PC-9 (cell line): ENCODE results near the gene ARHGAP28. TPM values are rescaled to one million over a fixed set of nuclear protein-coding genes. Genes with fewer than 3 reads are reported as not detected.

Experiments
- BruUV-seq: library from RNA; stranded (reverse); fragments of 400-500 nt; replicated peaks from 2 replicates; lab custom pipeline; 2021; lab: Mats Ljungman, UMichigan
- CTCF ChIA-PET: fragments of 300-600 bp; sonication (Branson Sonifier 250); formaldehyde crosslinking; loops from one replicate; lab custom pipeline; 2022; ENCODE audit warnings: antibody characterized with exemption; lab: Charles Lee
- POLR2A ChIA-PET: fragments of 300-600 bp; sonication (Branson Sonifier 250); formaldehyde crosslinking; loops from one replicate; lab custom pipeline; 2022; ENCODE audit warnings: antibody characterized with exemption; ENCODE audit not compliant: unreplicated experiment; lab: Charles Lee
- DNase-seq, 2 experiments: peaks; one replicate each; pipeline versions ENCODE4 v3.0.0 to v3.0.0-alpha.2; 2015 to 2022; ENCODE audit warnings: mixed read lengths in 1 of 2
- H2AFZ ChIP-seq: fragments of 200-600 bp; sonication (generic); 2 replicates; pipeline ENCODE4 v1.8.1; 2017; ENCODE audit warnings: antibody characterized with exemption
- H3F3A ChIP-seq: fragments of 200-600 bp; sonication (generic); 2 replicates; pipeline ENCODE4 v1.8.1; 2017; ENCODE audit warnings: antibody characterized with exemption, mild to moderate bottlenecking, low read depth; ENCODE audit not compliant: insufficient read depth
- H3K27ac ChIP-seq: fragments of 200-600 bp; sonication (generic); 2 replicates; pipeline ENCODE4 v1.6.1; 2016; ENCODE audit warnings: mixed run types
- H3K27me3 ChIP-seq: fragments of 200-600 bp; sonication (generic); 2 replicates; pipeline ENCODE4 v1.6.1; 2016; ENCODE audit warnings: low read depth, mixed run types; ENCODE audit not compliant: insufficient read depth
- H3K36me3 ChIP-seq: fragments of 200-600 bp; sonication (generic); 2 replicates; pipeline ENCODE4 v1.6.1; 2016; ENCODE audit warnings: low read depth, mixed run types
- H3K4me1 ChIP-seq: fragments of 200-600 bp; sonication (generic); replicated peaks from 2 replicates; pipeline ENCODE4 v1.6.1; 2016; ENCODE audit warnings: mixed run types; ENCODE audit not compliant: insufficient read depth
- H3K4me2 ChIP-seq: fragments of 200-600 bp; sonication (generic); 2 replicates; pipeline ENCODE4 v1.6.1; 2017; ENCODE audit warnings: mixed run types
- H3K4me3 ChIP-seq: fragments of 200-600 bp; sonication (generic); 2 replicates; pipeline ENCODE4 v1.6.1; 2016; ENCODE audit warnings: mixed run types
- H3K79me2 ChIP-seq: fragments of 200-600 bp; sonication (generic); 2 replicates; pipeline ENCODE4 v1.6.1; 2017; ENCODE audit warnings: low read depth, mixed run types
- H3K9me2 ChIP-seq: fragments of 200-600 bp; sonication (generic); 2 replicates; pipeline ENCODE4 v1.8.1; 2017; ENCODE audit warnings: mild to moderate bottlenecking; ENCODE audit not compliant: insufficient read depth
- H3K9me3 ChIP-seq: fragments of 200-600 bp; sonication (generic); 2 replicates; pipeline ENCODE4 v1.8.1; 2016; ENCODE audit warnings: low read depth; ENCODE audit not compliant: insufficient read depth
- H4K20me1 ChIP-seq: fragments of 200-600 bp; sonication (generic); 2 replicates; pipeline ENCODE4 v1.8.1; 2017; ENCODE audit not compliant: insufficient read depth
- CTCF ChIP-seq: fragments of 200-600 bp; sonication (generic); conservative IDR thresholded peaks from 2 replicates; pipeline ENCODE4 v1.6.1; 2017; ENCODE audit warnings: mixed run types, antibody characterized with exemption, mild to moderate bottlenecking, moderate library complexity
- EZH2 ChIP-seq: fragments of 200-600 bp; sonication (generic); IDR thresholded peaks from 2 replicates; pipeline ENCODE4 v1.8.0; 2017; ENCODE audit warnings: antibody characterized with exemption, low read depth
- intact Hi-C: fragments of 100-400 bp; cut with micrococcal nuclease; formaldehyde crosslinking; loops from one replicate; pipeline ENCODE4 v1.10.0; 2022; ENCODE audit not compliant: unreplicated experiment
- total RNA-seq: library from RNA; stranded (reverse); gene quantifications from 2 replicates; pipeline ENCODE4 v1.2.3, GENCODE V29; 2021

The ARHGAP28 gene
- total RNA-seq, 1 experiment from 2014 or later = not detected

- Histone ChIP-seq H3K4me1 (no peaks in the 10 kb centered on the region), H3K9me3 (no peaks in the 10 kb centered on the region), H2AFZ (no peak overlapping the region), H3K4me2 (no peak overlapping the region), H3K36me3 (no peaks in the 10 kb centered on the region), H3K27me3 (no peaks in the 10 kb centered on the region), H3K9me2 (no peaks in the 10 kb centered on the region), H3K79me2 (no peaks in the 10 kb centered on the region), H4K20me1 (no peaks in the 10 kb centered on the region), H3K4me3 (no peak overlapping the region), H3K27ac (no peak overlapping the region), H3F3A (no peaks in the 10 kb centered on the region)
- ChIA-PET POLR2A (no interaction called here), CTCF (no interaction called here)
- TF ChIP-seq EZH2 = no peak
- no peak for TF ChIP-seq CTCF
- no TSS peak for BruUV-seq
- no peak for DNase-seq
- intact Hi-C loops = no loop called here
These were observed 86.6 kb downstream of the ARHGAP28 start for GRCh38 chr18:6816154-6816553.

GRCh38 chr18:6819332-6819731 lies 89.8 kb downstream of the ARHGAP28 start:
- TF ChIP-seq CTCF = no peak
- no peak for TF ChIP-seq EZH2
- CTCF ChIA-PET = no interaction called here

GRCh38 chr18:6820314-6820713 lies 90.8 kb downstream of the ARHGAP28 start:
- no peak for TF ChIP-seq EZH2
- TF ChIP-seq CTCF = no peak

More at GRCh38 chr18:6819332-6819731, 89.8 kb downstream of the ARHGAP28 start:
- H3F3A ChIP-seq = no peaks in the 10 kb centered on the region
- no peaks in the 10 kb centered on the region for H3K9me3 ChIP-seq
- H4K20me1 ChIP-seq = no peaks in the 10 kb centered on the region
- no peaks in the 10 kb centered on the region for H3K4me1 ChIP-seq
- POLR2A ChIA-PET = interaction anchor here (0.6 kb wide), 1 partner anchor 1790 kb away, joined by 7 read pairs; the partner anchor contains the start of gene RAB12
- H2AFZ ChIP-seq = no peak overlapping the region
- H3K27me3 ChIP-seq = no peaks in the 10 kb centered on the region
- H3K4me2 ChIP-seq = no peak overlapping the region
- no peak overlapping the region for H3K27ac ChIP-seq
- H3K79me2 ChIP-seq = no peaks in the 10 kb centered on the region
- intact Hi-C loops = no loop called here
- BruUV-seq = no TSS peak
- H3K9me2 ChIP-seq = no peaks in the 10 kb centered on the region
- no peak for DNase-seq
- no peak overlapping the region for H3K4me3 ChIP-seq
- no peaks in the 10 kb centered on the region for H3K36me3 ChIP-seq

More at GRCh38 chr18:6820314-6820713, 90.8 kb downstream of the ARHGAP28 start:
- Histone ChIP-seq H3K79me2 (no peaks in the 10 kb centered on the region), H3K4me3 (no peak overlapping the region), H3F3A (no peaks in the 10 kb centered on the region), H3K27me3 (no peaks in the 10 kb centered on the region), H3K4me2 (no peak overlapping the region), H3K9me3 (no peaks in the 10 kb centered on the region), H4K20me1 (no peaks in the 10 kb centered on the region), H3K9me2 (no peaks in the 10 kb centered on the region), H3K36me3 (no peaks in the 10 kb centered on the region), H3K27ac (no peak overlapping the region), H3K4me1 (no peaks in the 10 kb centered on the region), H2AFZ (no peak overlapping the region)
- no TSS peak for BruUV-seq
- intact Hi-C loops = no loop called here
- no peak for DNase-seq
- ChIA-PET CTCF (no interaction called here), POLR2A (no interaction called here)
